Breast epithelium (tissue), 4 donors: ENCODE data around the gene GEMIN4. TPM values are rescaled to one million over a fixed set of nuclear protein-coding genes. Genes with fewer than 3 reads are reported as not detected.

ENCODE experiments used
- DNase-seq, 2 donors: peaks; one replicate each; pipeline ENCODE4 v3.0.0-alpha.2; 2019; ENCODE audit warnings: low spot score in 2 of 2
- H3K27ac ChIP-seq, 2 donors: fragments of 200-600 bp; sonication (generic) in 1 of 2; one replicate each; pipeline ENCODE4 v1.5.1; 2016 to 2019; ENCODE audit warnings: mild to moderate bottlenecking in 1 of 2
- H3K27me3 ChIP-seq, 2 donors: fragments of 200-600 bp; sonication (generic) in 1 of 2; one replicate each; pipeline versions ENCODE4 v1.5.1 to v1.6.0; 2017 to 2019; ENCODE audit warnings: control low read depth in 1 of 2, mild to moderate bottlenecking in 1 of 2
- H3K36me3 ChIP-seq: fragments of 200-600 bp; one replicate; pipeline ENCODE4 v1.5.1; 2019
- H3K4me1 ChIP-seq, 2 donors: fragments of 200-600 bp; sonication (generic); one replicate each; pipeline ENCODE4 v1.5.1; 2016 to 2019; ENCODE audit warnings: control low read depth in 1 of 2
- H3K4me3 ChIP-seq, 3 donors: fragments of 200-600 bp; sonication (generic); 1 replicate in 2 of 3; 2 replicates in 1 of 3; pipeline ENCODE4 v1.5.1; 2016 to 2019; ENCODE audit warnings: mild to moderate bottlenecking in 3 of 3, moderate library complexity in 2 of 3
- H3K9me3 ChIP-seq, 2 donors: fragments of 200-600 bp; sonication (generic) in 1 of 2; one replicate each; pipeline ENCODE4 v1.5.1; 2016 to 2019; ENCODE audit warnings: control low read depth in 1 of 2
- POLR2A ChIP-seq: fragments of 450-650 bp; IDR thresholded peaks from one replicate; pipeline ENCODE4 v1.6.1; 2016; ENCODE audit warnings: antibody characterized with exemption, mild to moderate bottlenecking, moderate library complexity
- POLR2AphosphoS5 ChIP-seq, 3 donors: sonication (generic); formaldehyde crosslinking; IDR thresholded peaks; one replicate each; pipeline ENCODE4 v1.6.1; 2017; ENCODE audit warnings: antibody characterized with exemption in 3 of 3
- intact Hi-C: fragments of 100-400 bp; cut with DNase I; formaldehyde crosslinking; loops from one replicate; pipeline ENCODE4 v1.15.1; 2023; ENCODE audit warnings: low total_unique reads
- total RNA-seq, 3 donors: library from RNA; depleted of rRNA; stranded (reverse); fragments of >200 nt; gene quantifications; one replicate each; pipeline ENCODE4 v1.1.0, GENCODE V29; 2016
- TF ChIP-seq, protein P1 (sequence below), 3 donors: fragments of 450-650 bp; IDR thresholded peaks; one replicate each; pipeline ENCODE4 v1.5.1; 2016 to 2017; ENCODE audit warnings: antibody characterized with exemption in 3 of 3, mild to moderate bottlenecking in 3 of 3, moderate library complexity in 3 of 3

The GEMIN4 gene
- total RNA-seq, 3 donors from 2014 or later, result 21.0 to 25.1 (median 22.1) TPM

DNA sequence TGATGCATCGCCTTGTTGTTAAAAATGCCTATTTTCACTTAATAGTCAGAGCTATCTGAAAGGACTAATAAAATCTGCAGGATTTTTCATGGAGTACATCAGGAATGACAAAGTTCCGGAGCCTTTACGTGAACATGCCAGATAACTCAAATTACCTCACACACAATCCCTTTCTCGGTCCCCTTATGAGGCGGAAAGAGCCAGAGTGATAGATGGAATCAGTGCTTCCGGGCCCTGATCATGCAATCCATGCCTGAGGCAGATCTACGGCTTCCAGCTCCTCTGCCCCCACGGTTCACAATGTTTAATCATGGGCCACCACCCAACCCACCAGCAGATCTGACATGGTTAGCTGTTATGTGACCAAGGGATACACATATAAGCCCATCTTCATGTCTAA lies 54.4 kb downstream of the GEMIN4 start:
- Histone ChIP-seq H3K4me1 (no peaks in the 10 kb centered on the region), H3K36me3 (peaks cover 10% of the 10 kb centered on the region), H3K27ac (no peak overlapping the region), H3K9me3 (no peaks in the 10 kb centered on the region), H3K27me3 (no peaks in the 10 kb centered on the region), H3K4me3 (no peak overlapping the region)
- intact Hi-C loops, result no loop called here
- no peak for TF ChIP-seq POLR2AphosphoS5 (IDR thresholded peaks at IDR 0.05)
- no peak for TF ChIP-seq POLR2A
- TF ChIP-seq, protein P1, sequence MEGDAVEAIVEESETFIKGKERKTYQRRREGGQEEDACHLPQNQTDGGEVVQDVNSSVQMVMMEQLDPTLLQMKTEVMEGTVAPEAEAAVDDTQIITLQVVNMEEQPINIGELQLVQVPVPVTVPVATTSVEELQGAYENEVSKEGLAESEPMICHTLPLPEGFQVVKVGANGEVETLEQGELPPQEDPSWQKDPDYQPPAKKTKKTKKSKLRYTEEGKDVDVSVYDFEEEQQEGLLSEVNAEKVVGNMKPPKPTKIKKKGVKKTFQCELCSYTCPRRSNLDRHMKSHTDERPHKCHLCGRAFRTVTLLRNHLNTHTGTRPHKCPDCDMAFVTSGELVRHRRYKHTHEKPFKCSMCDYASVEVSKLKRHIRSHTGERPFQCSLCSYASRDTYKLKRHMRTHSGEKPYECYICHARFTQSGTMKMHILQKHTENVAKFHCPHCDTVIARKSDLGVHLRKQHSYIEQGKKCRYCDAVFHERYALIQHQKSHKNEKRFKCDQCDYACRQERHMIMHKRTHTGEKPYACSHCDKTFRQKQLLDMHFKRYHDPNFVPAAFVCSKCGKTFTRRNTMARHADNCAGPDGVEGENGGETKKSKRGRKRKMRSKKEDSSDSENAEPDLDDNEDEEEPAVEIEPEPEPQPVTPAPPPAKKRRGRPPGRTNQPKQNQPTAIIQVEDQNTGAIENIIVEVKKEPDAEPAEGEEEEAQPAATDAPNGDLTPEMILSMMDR (IDR thresholded peaks at IDR 0.05), result no peak
- DNase-seq, result no peak

DNA sequence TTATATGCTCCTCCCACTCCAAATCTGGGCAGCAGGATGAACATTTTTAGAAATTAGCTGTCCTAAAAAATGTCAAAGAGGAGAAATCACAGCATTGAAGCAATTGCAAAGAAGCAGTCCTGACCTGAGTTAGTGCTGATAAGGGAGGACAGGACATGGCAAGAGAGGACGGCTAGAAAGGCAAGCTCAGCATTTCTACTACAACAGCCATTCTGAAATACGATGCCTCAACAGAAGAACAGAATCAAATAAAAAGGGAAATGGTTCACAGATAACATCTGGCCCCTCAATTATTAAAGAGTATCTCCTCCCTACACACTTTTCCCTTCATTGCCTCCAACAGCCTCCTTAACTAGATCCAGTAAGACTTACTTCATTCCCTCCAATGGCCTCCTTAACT lies 55.7 kb downstream of the GEMIN4 start:
- Histone ChIP-seq H3K27ac (no peak overlapping the region), H3K9me3 (no peaks in the 10 kb centered on the region), H3K4me3 (no peak overlapping the region), H3K4me1 (no peaks in the 10 kb centered on the region), H3K36me3 (peaks cover 10% of the 10 kb centered on the region), H3K27me3 (no peaks in the 10 kb centered on the region)
- TF ChIP-seq, protein P1 (IDR thresholded peaks at IDR 0.05), result no peak
- TF ChIP-seq POLR2AphosphoS5 (IDR thresholded peaks at IDR 0.05) (no peak), POLR2A (no peak)
- DNase-seq, result no peak
- intact Hi-C loops, result no loop called here

Other genes starting within 250 kb of the GEMIN4 start
- 10 to 100 TPM; 21.6 to 33.1 (median 25.6) TPM for gene VPS53, start 37.4 kb downstream of the GEMIN4 start, total RNA-seq
- gene TLCD3A, start 19.7 kb downstream of the GEMIN4 start, total RNA-seq, result 1 to 10 TPM; 5.0 to 5.9 (median 5.6) TPM
- 10 to 100 TPM; 47.5 to 61.1 (median 59.9) TPM for gene GLOD4, start 30.0 kb upstream of the GEMIN4 start, total RNA-seq
- gene MRM3, start 30.1 kb upstream of the GEMIN4 start, total RNA-seq, result 10 to 100 TPM; 16.5 to 18.4 (median 16.7) TPM
- 10 to 100 TPM in 2 of 3 donors, 1 to 10 TPM in 1; 9.3 to 14.3 (median 12.8) TPM for gene NXN, start 227.5 kb upstream of the GEMIN4 start, total RNA-seq
- 10 to 100 TPM; 10.1 to 12.0 (median 10.8) TPM for gene TIMM22, start 244.9 kb upstream of the GEMIN4 start, total RNA-seq